ENCODE results near the gene TMED1. TPM values are rescaled to one million over a fixed set of nuclear protein-coding genes. Genes with fewer than 3 reads are reported as not detected.

TMED1 gene
- total RNA-seq, 1 donor from 2014 or later = 27.0 TPM

- H3K4me1 ChIP-seq (ENCODE audit: insufficient read depth, low read length) = peaks cover 15% of the 10 kb centered on the region
- H3K9ac ChIP-seq (ENCODE audit: low read length) = peak overlapping the region; percentile 92
- H3K27me3 ChIP-seq (ENCODE audit: insufficient read depth, low read length) = no peaks in the 10 kb centered on the region
- H3K9me3 ChIP-seq (ENCODE audit: insufficient read depth, low read depth, low read length) = peaks cover 8% of the 10 kb centered on the region
- TF ChIP-seq EZH2 (IDR thresholded peaks at IDR 0.05; ENCODE audit: insufficient read depth, low read length) (no peak), CTCF (IDR thresholded peaks at IDR 0.05; ENCODE audit: insufficient read depth, low read depth, low read length) (no peak)
- H3K27ac ChIP-seq (ENCODE audit: low read depth, low read length) = peak overlapping the region; percentile 98
- DNase-seq (ENCODE audit: low read depth) (peak; percentile 65), FAIRE-seq (no peak)
- Mint-ChIP-seq H3K36me3 (ENCODE audit: low read depth, unreplicated experiment) (peaks cover 4% of the 10 kb centered on the region), H3K9me3 (ENCODE audit: unreplicated experiment) (peaks cover 9% of the 10 kb centered on the region), H3K4me3 (ENCODE audit: unreplicated experiment) (peak overlapping the region; percentile 85), H3K27ac (ENCODE audit: unreplicated experiment) (peak overlapping the region; percentile 100), H3K4me1 (ENCODE audit: low read depth, unreplicated experiment) (peaks cover 3% of the 10 kb centered on the region), H3K27me3 (ENCODE audit: low read depth, unreplicated experiment) (peaks cover 1% of the 10 kb centered on the region)
- H2AFZ ChIP-seq (ENCODE audit: low read depth, low read length) = peak overlapping the region; percentile 89
- peak overlapping the region; percentile 94 for H3K4me2 ChIP-seq (ENCODE audit: low read length)
- H4K20me1 ChIP-seq (ENCODE audit: insufficient read depth, low read length) = peaks cover 6% of the 10 kb centered on the region
- H3K79me2 ChIP-seq (ENCODE audit: insufficient read depth, low read length) = peaks cover 5% of the 10 kb centered on the region
- H3K36me3 ChIP-seq (ENCODE audit: insufficient read depth, low read length) = no peaks in the 10 kb centered on the region
- H3K4me3 ChIP-seq (ENCODE audit: insufficient read depth, low read depth, low read length) = peak overlapping the region; percentile 73
Observed at GRCh38 chr19:10836479-10837330, 693 bp upstream of the TMED1 start.

- H3K27ac ChIP-seq (ENCODE audit: low read depth, low read length) = no peak overlapping the region
- no peaks in the 10 kb centered on the region for H3K27me3 ChIP-seq (ENCODE audit: insufficient read depth, low read length)
- H3K36me3 ChIP-seq (ENCODE audit: insufficient read depth, low read length) = no peaks in the 10 kb centered on the region
- no peak for TF ChIP-seq CTCF (IDR thresholded peaks at IDR 0.05; ENCODE audit: insufficient read depth, low read depth, low read length)
- TF ChIP-seq EZH2 (IDR thresholded peaks at IDR 0.05; ENCODE audit: insufficient read depth, low read length) = no peak
- peaks cover 5% of the 10 kb centered on the region for H3K79me2 ChIP-seq (ENCODE audit: insufficient read depth, low read length)
- Mint-ChIP-seq H3K27ac (ENCODE audit: unreplicated experiment) (peak overlapping the region; percentile 100), H3K4me1 (ENCODE audit: low read depth, unreplicated experiment) (peaks cover 3% of the 10 kb centered on the region), H3K36me3 (ENCODE audit: low read depth, unreplicated experiment) (peaks cover 4% of the 10 kb centered on the region), H3K9me3 (ENCODE audit: unreplicated experiment) (peaks cover 9% of the 10 kb centered on the region), H3K27me3 (ENCODE audit: low read depth, unreplicated experiment) (no peaks in the 10 kb centered on the region), H3K4me3 (ENCODE audit: unreplicated experiment) (peak overlapping the region; percentile 85)
- peak overlapping the region; percentile 47 for H3K9ac ChIP-seq (ENCODE audit: low read length)
- FAIRE-seq (no peak), DNase-seq (ENCODE audit: low read depth) (no peak)
- H2AFZ ChIP-seq (ENCODE audit: low read depth, low read length) = no peak overlapping the region
- H3K4me1 ChIP-seq (ENCODE audit: insufficient read depth, low read length) = peaks cover 15% of the 10 kb centered on the region
- H3K4me3 ChIP-seq (ENCODE audit: insufficient read depth, low read depth, low read length) = peak overlapping the region; percentile 57
- H3K9me3 ChIP-seq (ENCODE audit: insufficient read depth, low read depth, low read length) = peaks cover 8% of the 10 kb centered on the region
- H3K4me2 ChIP-seq (ENCODE audit: low read length) = peak overlapping the region; percentile 94
- peaks cover 6% of the 10 kb centered on the region for H4K20me1 ChIP-seq (ENCODE audit: insufficient read depth, low read length)
Observed at GRCh38 chr19:10835089-10835753, 791 bp downstream of the TMED1 start.

All from astrocyte (in vitro differentiated cells and primary cell).